Esophagus squamous epithelium (tissue), 5 donors: ENCODE data around the gene NFIC. TPM values are rescaled to one million over a fixed set of nuclear protein-coding genes. Genes with fewer than 3 reads are reported as not detected.
"Not testable (repeated sequence)": the region's sequence is repeated elsewhere in the genome, so short reads cannot be mapped to it uniquely, and the experiment has no call there.

ENCODE experiments used
- DNase-seq: peaks from one replicate; lab custom pipeline; 2025; lab: John Stamatoyannopoulos, UW
- H3K27ac ChIP-seq, 4 donors: fragments of 200-600 bp; sonication (generic); one replicate each; pipeline ENCODE4 v1.5.1; 2016 to 2019; ENCODE audit warnings: mild to moderate bottlenecking in 1 of 4
- H3K27me3 ChIP-seq, 4 donors: fragments of 200-600 bp; sonication (generic); 1 replicate in 3 of 4; 2 replicates in 1 of 4; pipeline versions ENCODE4 v1.5.1 to v1.6.0; 2017 to 2021; ENCODE audit warnings: antibody characterized with exemption in 1 of 4
- H3K36me3 ChIP-seq, 3 donors: fragments of 200-600 bp; sonication (generic); one replicate each; pipeline ENCODE4 v1.5.1; 2016 to 2019
- H3K4me1 ChIP-seq, 3 donors: fragments of 200-600 bp; sonication (generic); one replicate each; pipeline ENCODE4 v1.5.1; 2017 to 2019
- H3K4me3 ChIP-seq, 4 donors: fragments of 200-600 bp; sonication (generic); 1 replicate in 3 of 4; 2 replicates in 1 of 4; pipeline ENCODE4 v1.5.1; 2016 to 2019; ENCODE audit warnings: mild to moderate bottlenecking in 2 of 4, moderate library complexity in 1 of 4
- H3K9me3 ChIP-seq, 3 donors: fragments of 200-600 bp; sonication (generic); one replicate each; pipeline ENCODE4 v1.5.1; 2016 to 2019
- POLR2A ChIP-seq, 4 donors: fragments of 450-650 bp; IDR thresholded peaks; one replicate each; pipeline ENCODE4 v1.6.1; 2017; ENCODE audit warnings: antibody characterized with exemption in 4 of 4, mild to moderate bottlenecking in 4 of 4, moderate library complexity in 3 of 4
- WGBS, 2 donors: methylation state at CpG; one replicate each; pipeline ENCODE4 v1.1.5; 2018; 5-methylcytosine and 5-hydroxymethylcytosine counted together
- intact Hi-C: fragments of 100-400 bp; cut with DNase I; formaldehyde crosslinking; loops from one replicate; pipeline ENCODE4 v1.15.0; 2022
- total RNA-seq, 4 donors: library from RNA; depleted of rRNA; stranded (reverse); fragments of >200 nt; gene quantifications; one replicate each; pipeline ENCODE4 v1.1.0, GENCODE V29; 2016
- TF ChIP-seq, protein P1 (sequence below), 6 experiments: fragments of 450-650 bp in 4 of 6; fragments of 200-600 bp in 2 of 6; sonication (generic) in 2 of 6; IDR thresholded peaks; one replicate each; pipeline ENCODE4 v1.5.1; 2016 to 2019; ENCODE audit warnings: antibody characterized with exemption in 6 of 6, mild to moderate bottlenecking in 4 of 6, moderate library complexity in 4 of 6
- donor health status: DM: yes; HTN: yes; CAD: no.

Gene NFIC
- total RNA-seq, 4 donors from 2014 or later, result 40.8 to 80.9 (median 61.0) TPM

DNA sequence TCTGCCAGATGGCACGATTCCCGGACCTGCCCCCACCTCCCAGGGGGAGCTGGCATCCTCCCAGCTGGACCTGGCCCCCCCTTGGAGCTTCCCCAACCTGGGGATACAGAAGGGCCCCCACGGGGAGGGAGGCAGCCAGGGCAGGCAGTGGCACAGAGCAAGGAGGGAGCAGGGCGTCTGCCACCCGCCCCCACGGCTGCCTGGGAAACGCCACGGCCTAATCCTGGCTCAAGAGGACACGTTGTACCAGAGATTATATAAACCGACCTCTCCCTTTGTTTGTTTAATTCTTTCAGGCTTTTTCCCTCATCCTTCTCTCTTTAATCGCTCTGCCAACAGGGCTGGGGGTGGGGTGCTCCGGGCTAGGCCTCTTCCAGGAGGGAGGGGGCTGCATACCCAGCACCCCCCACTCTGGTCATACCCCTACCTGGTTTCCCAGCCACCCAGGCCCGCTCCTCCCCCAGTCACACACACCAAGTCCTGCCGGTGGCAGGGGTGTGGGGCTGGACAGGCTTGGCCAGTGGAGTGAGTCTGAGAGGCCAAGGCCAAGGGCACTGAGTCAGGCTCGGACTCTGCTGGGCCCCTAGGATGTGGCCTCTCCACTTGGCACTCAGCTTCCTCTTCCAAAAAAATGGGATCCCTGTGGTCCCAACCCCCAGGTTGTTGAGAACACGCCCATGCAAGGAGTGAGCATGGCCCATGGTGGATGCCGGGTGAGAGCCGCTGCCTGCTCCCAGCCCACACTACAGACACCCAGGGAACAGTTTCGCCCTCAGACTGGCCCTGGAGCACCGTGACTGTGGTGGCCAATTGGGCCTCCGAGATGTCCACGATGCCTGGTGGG is 29.5 kb upstream of the NFIC start:
- H3K27ac ChIP-seq, result peak overlapping the region; percentile 87 to 92 (median 90)
- peaks cover 35 to 68% (median 45%) of the 10 kb centered on the region in 3 donors for H3K4me1 ChIP-seq
- intact Hi-C loops, result no loop called here
- no peaks in the 10 kb centered on the region for H3K9me3 ChIP-seq
- H3K27me3 ChIP-seq, result no peaks in the 10 kb centered on the region
- TF ChIP-seq POLR2A (IDR thresholded peaks at IDR 0.05), result no peak
- TF ChIP-seq, protein P1, sequence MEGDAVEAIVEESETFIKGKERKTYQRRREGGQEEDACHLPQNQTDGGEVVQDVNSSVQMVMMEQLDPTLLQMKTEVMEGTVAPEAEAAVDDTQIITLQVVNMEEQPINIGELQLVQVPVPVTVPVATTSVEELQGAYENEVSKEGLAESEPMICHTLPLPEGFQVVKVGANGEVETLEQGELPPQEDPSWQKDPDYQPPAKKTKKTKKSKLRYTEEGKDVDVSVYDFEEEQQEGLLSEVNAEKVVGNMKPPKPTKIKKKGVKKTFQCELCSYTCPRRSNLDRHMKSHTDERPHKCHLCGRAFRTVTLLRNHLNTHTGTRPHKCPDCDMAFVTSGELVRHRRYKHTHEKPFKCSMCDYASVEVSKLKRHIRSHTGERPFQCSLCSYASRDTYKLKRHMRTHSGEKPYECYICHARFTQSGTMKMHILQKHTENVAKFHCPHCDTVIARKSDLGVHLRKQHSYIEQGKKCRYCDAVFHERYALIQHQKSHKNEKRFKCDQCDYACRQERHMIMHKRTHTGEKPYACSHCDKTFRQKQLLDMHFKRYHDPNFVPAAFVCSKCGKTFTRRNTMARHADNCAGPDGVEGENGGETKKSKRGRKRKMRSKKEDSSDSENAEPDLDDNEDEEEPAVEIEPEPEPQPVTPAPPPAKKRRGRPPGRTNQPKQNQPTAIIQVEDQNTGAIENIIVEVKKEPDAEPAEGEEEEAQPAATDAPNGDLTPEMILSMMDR (IDR thresholded peaks at IDR 0.05), result peak in 2 of 6 experiments; percentile 5 to 13
- H3K4me3 ChIP-seq, result peak overlapping the region in 2 of 4 donors; percentile 14 to 38
- 17 to 40% methylated on average over 3 to 12 of the region's 22 CpGs for WGBS, 2 donors
- no peaks in the 10 kb centered on the region for H3K36me3 ChIP-seq
- no peak for DNase-seq

DNA sequence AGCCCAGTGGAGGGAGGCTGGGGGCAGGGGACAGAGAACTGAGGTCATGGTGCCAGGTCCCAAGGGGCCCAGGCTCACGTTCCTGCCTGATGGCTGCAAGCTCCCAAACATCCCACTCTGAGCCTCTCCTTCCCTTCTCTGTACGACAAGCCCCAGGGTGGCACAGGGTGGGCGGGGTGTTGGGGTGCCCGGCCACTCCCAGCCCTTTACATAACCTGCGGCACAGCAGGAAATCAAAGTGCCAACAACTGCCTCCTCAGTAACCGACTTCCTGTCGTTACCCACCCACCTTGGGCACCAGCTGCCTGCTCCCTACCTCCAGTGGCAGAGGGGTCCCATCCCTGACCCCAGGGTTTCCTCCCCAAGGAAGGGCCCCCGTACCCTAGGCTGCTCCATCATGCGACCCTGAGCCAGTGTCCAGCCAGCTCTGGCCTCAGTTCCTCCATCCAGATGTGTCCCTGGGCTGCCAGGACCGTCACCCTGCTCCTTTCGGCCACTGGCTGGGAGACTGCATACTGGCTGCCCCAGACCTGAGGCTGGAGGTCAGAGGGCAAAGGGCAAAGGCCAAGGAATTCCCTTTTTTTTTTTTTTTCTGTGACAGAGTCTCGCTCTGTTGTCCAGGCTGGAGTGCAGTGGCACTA is 27.7 kb upstream of the NFIC start:
- no peak for DNase-seq
- peak in 1 of 4 donors; percentile 25 for TF ChIP-seq POLR2A (IDR thresholded peaks at IDR 0.05)
- TF ChIP-seq, protein P1 (IDR thresholded peaks at IDR 0.05), result no peak
- H3K4me3 ChIP-seq, result no peak overlapping the region
- H3K9me3 ChIP-seq, result no peaks in the 10 kb centered on the region
- WGBS, 2 donors, result 20 to 21% methylated on average over 7 of the region's 12 CpGs
- H3K27ac ChIP-seq, result peak overlapping the region; percentile 67 to 92 (median 84)
- intact Hi-C loops, result no loop called here
- no peaks in the 10 kb centered on the region for H3K36me3 ChIP-seq
- no peaks in the 10 kb centered on the region for H3K27me3 ChIP-seq
- H3K4me1 ChIP-seq, result peaks cover 47 to 77% (median 54%) of the 10 kb centered on the region in 3 donors

DNA sequence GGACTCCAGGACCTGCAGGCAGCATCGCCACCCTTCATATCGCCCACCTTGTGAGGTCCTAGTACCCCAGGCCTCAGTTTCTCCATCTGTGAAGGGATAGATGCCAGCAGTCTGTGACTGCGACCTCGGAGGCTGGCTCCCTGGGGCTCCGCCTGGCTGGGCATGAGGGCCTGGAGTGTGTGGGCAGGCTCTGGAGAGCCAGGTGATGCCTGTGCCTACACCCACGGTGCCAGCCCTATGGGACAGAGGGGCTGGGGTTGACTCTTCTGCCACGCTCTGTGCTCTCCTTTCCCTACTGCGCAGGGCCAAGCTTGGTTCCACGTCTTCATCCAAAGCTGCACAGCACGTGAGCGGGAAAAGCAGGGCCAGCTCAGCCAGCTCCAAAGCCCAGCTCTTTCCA is 26.0 kb upstream of the NFIC start:
- H3K27me3 ChIP-seq, result no peaks in the 10 kb centered on the region
- no peak overlapping the region for H3K4me3 ChIP-seq
- H3K27ac ChIP-seq, result peak overlapping the region in 3 of 4 donors; percentile 9 to 89 (median 30)
- no peaks in the 10 kb centered on the region for H3K36me3 ChIP-seq
- no peaks in the 10 kb centered on the region for H3K9me3 ChIP-seq
- no peak for DNase-seq
- peaks cover 48 to 83% (median 55%) of the 10 kb centered on the region in 3 donors for H3K4me1 ChIP-seq
- intact Hi-C loops, result no loop called here
- 83 to 94% methylated on average over 2 to 10 of the region's 11 CpGs for WGBS, 2 donors
- no peak for TF ChIP-seq POLR2A (IDR thresholded peaks at IDR 0.05)

DNA sequence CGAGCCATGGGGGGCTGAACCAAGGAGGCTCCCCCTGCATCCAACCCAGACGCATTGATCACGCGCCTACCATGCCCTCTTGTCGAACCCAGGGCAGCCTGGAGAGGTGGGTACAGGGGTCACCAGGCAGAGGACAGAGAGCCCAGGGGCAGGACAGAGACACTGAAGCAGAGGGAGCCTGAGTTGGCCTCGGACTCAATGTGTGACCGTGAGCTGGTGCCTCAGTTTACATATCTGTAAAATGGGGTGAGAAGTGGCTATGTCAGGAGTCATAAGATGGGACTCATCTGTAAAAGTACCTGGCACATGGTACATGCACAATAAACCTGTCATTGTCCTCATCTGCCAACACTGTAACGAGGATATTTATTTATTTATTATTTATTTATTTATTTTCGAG is 24.1 kb upstream of the NFIC start:
- H3K4me3 ChIP-seq, result no peak overlapping the region
- no peaks in the 10 kb centered on the region for H3K27me3 ChIP-seq
- WGBS, 2 donors, result 74 to 76% methylated on average over 8 to 9 of the region's 9 CpGs
- H3K27ac ChIP-seq, result peak overlapping the region in 3 of 4 donors; percentile 87 to 93 (median 90)
- H3K9me3 ChIP-seq, result no peaks in the 10 kb centered on the region
- TF ChIP-seq, protein P1 (IDR thresholded peaks at IDR 0.05), result no peak
- no peak for TF ChIP-seq POLR2A (IDR thresholded peaks at IDR 0.05)
- DNase-seq, result no peak
- peaks cover 45 to 83% (median 52%) of the 10 kb centered on the region in 3 donors for H3K4me1 ChIP-seq
- no peaks in the 10 kb centered on the region for H3K36me3 ChIP-seq
- intact Hi-C loops, result no loop called here

DNA sequence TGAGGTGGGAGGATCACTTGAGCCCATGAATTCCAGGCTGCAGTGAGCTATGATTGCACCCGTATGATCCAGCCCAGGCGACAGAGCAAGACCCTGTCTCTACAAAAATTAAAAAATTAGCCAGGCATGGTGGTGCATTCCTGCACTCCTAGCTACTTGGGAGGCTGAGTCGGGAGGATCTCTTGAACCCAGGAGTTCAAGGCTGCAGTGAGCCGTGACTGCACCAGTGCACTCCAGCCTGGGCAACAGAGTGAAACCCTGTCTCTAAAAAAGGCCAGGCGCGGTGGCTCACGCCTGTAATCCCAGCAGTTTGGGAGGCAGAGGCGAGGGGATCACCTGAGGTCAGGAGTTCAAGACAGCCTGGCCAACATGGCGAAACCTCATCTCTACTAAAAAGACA is 23.4 kb upstream of the NFIC start:
- H3K36me3 ChIP-seq, DNase-seq, H3K27me3 ChIP-seq, H3K9me3 ChIP-seq, H3K4me3 ChIP-seq, intact Hi-C loops: not testable (repeated sequence)
- 66 to 75% methylated on average over 4 to 8 of the region's 9 CpGs for WGBS, 2 donors
- Histone ChIP-seq H3K4me1 (peaks cover 38 to 83% (median 45%) of the 10 kb centered on the region in 3 donors), H3K27ac (peak overlapping the region; percentile 70 to 93 (median 88))
